RWPE1 (cell line): ENCODE measurements around the gene GMPS.

Source experiments
- CTCF ChIA-PET: fragments of 350-600 bp; sonication (Branson Sonifier 250); formaldehyde crosslinking; extraction: SDS; loops from one replicate; lab custom pipeline; 2021; lab: Yijun Ruan, JAX
- POLR2A ChIA-PET: fragments of 400-600 bp; formaldehyde crosslinking; extraction: SDS; loops from one replicate; lab custom pipeline; 2020; ENCODE audit warnings: antibody characterized with exemption; ENCODE audit not compliant: low non-redundant PET; lab: Yijun Ruan, JAX
- DNase-seq: peaks from one replicate; pipeline ENCODE4 v3.0.0; 2012; ENCODE audit warnings: low spot score
- H3K27ac ChIP-seq: fragments of 450-650 bp; 2 replicates; pipeline ENCODE4 v1.5.1; 2017
- TF ChIP-seq, protein P1 (sequence below): fragments of 450-650 bp; conservative IDR thresholded peaks from 2 replicates; pipeline ENCODE4 v1.5.1; 2017; ENCODE audit warnings: low read depth, mild to moderate bottlenecking

Gene GMPS

DNA sequence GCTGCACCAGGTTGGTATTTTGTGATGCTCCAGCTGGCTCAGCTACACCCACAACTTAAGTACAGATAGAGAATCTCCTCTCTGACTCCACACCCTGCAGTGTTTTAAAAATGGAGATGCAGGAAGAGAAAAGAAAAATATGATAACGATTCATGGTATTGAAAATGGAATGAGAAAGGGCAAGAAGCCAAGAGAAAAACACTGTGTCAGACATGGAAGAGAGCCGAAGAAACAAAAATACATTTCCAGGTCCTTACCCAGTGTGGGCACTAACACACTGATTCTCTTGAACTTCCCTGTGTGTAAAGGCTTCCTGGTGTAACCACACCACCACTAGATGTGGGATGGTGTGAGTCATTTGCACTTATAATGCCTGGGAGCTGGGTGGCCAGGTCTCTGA, 93.1 kb downstream of the GMPS start:
- no peak for DNase-seq
- ChIA-PET POLR2A (no interaction called here), CTCF (no interaction called here)
- H3K27ac ChIP-seq, result no peak overlapping the region
- TF ChIP-seq, protein P1, sequence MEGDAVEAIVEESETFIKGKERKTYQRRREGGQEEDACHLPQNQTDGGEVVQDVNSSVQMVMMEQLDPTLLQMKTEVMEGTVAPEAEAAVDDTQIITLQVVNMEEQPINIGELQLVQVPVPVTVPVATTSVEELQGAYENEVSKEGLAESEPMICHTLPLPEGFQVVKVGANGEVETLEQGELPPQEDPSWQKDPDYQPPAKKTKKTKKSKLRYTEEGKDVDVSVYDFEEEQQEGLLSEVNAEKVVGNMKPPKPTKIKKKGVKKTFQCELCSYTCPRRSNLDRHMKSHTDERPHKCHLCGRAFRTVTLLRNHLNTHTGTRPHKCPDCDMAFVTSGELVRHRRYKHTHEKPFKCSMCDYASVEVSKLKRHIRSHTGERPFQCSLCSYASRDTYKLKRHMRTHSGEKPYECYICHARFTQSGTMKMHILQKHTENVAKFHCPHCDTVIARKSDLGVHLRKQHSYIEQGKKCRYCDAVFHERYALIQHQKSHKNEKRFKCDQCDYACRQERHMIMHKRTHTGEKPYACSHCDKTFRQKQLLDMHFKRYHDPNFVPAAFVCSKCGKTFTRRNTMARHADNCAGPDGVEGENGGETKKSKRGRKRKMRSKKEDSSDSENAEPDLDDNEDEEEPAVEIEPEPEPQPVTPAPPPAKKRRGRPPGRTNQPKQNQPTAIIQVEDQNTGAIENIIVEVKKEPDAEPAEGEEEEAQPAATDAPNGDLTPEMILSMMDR, result no peak

DNA sequence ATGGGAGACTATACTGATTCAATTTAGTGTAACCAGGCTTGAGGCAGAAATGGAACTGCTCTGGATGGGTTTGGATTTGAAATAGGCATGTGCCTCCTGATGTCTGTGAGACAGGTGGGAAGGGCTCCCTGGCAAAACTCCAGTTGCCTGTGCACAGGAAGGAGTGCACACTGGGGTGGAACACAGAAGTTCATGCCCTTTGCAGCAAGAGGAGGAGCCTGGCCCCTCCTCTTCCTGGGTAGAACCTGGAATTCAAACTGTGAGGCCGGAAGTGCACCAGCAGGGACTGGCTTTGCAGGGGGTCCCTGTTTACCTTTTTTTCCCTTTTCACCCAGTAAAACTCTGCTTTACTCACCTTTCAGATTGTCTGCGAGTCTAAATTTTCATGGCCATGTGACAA, 99.9 kb downstream of the GMPS start:
- no peak for DNase-seq
- TF ChIP-seq, protein P1, result no peak
- ChIA-PET POLR2A (no interaction called here), CTCF (interaction anchor here (0.8 kb wide), 1 partner anchor 10 kb away, joined by 3 read pairs; no protein-coding TSS in a partner anchor)
- no peak overlapping the region for H3K27ac ChIP-seq

DNA sequence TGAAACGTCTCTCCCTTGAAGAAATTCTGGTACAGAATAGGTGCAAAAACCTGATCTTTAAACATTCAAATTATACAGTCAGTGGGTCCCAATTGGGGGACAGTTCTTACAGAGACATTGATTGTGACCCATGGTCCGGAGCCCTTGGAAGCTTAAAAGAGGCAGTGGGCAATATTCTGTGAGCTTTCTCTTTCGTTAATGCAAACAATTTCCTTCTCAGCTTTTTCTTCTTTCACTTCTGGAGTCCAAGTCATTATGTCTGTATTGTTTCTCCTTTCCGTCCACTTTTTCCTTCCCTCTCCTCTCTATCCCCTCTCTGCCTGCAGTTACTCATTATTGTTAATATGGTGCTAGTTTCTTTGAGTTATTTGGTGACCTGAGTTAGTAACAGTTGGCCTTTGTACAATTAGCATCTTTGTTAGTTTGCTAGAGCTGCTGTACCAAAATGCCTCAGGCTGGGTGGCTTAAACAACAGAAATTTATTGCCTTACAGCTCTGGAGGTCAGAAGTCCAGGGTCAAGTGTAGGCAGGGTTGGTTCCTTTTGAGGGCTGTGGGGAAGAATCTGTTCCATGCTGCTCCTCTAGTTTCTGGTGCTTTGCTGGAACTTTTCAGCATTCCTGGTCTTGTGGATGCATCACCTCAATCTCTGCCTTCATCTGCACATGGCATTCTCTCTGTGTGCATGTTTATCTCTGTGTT, 102.6 kb downstream of the GMPS start:
- no peak for DNase-seq
- CTCF ChIA-PET, result interaction anchor here (0.6 kb wide), 1 partner anchor 226 kb away, joined by 3 read pairs; no protein-coding TSS in a partner anchor
- H3K27ac ChIP-seq, result no peak overlapping the region
- TF ChIP-seq, protein P1, result no peak
- POLR2A ChIA-PET, result no interaction called here

DNA sequence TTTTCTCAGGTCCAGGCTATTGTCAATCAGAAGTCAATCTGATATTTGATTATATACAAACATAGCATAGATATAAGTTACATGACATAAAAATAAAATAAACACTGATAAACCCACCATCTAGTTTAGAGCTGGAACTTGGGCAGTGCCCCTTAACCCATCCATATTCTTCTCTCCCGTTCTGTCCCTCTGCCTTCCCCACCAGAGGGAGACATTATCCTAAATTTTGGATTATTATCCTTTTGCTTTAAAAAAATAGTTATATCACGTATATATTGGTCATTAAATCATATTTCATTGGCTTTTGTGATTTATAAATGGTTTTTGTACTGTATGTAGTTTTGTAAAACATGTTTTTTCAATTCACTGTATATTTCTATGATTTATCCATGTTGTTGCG, 107.9 kb downstream of the GMPS start:
- DNase-seq, result no peak
- TF ChIP-seq, protein P1, result peak; percentile 20
- H3K27ac ChIP-seq, result no peak overlapping the region
- CTCF ChIA-PET, result interaction anchor here (0.7 to 1.0 kb wide), 2 partner anchors 12 to 265 kb away, joined by 3 to 4 read pairs; no protein-coding TSS in a partner anchor
- POLR2A ChIA-PET, result no interaction called here

DNA sequence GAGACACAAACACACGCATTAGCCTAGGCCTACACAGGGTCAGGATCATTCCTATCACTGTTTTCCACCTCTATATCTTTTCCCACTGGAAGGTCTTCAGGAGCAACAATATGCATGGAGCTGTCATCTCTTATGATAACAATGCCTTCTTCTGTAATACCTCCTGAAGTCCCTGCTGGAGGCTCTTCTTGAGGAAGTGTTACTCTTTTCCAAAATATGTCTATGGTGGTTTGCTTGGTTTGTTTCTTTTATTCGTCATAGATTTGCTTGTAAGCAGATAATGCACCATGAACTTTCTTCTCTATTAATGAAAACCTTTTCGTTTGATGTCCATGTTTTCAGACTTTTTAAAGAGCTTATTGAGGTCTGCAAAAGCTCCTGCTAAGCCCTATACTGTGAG, 109.3 kb downstream of the GMPS start:
- ChIA-PET CTCF (no interaction called here), POLR2A (no interaction called here)
- H3K27ac ChIP-seq, result no peak overlapping the region
- TF ChIP-seq, protein P1, result no peak
- no peak for DNase-seq

DNA sequence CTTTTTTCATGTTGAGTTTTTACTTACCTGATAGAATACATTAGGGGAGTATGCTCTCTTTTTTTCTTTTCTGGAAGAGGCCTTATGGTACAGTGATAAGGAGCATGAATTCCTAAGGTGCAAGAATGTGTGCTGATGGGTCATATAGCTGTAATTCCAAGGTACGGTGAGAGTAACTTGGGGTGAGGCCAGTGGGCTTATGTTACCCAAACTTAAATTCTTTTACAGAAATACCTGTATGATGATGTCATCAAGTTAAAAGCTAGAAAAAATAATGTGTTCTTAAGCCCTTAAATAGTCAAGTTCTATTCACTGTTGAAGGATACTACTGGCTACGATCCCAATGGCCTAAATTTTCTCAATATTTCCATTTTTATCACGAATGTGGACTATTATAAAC, 111.2 kb downstream of the GMPS start:
- no peak overlapping the region for H3K27ac ChIP-seq
- POLR2A ChIA-PET, result no interaction called here
- CTCF ChIA-PET, result no interaction called here
- DNase-seq, result no peak
- TF ChIP-seq, protein P1, result no peak
